ENCODE results near the gene WASL.
"Not testable (repeated sequence)": the region's sequence is repeated elsewhere in the genome, so short reads cannot be mapped to it uniquely, and the experiment has no call there.

WASL gene

GRCh38 chr7:123656544-123657303, 92.1 kb downstream of the WASL start:
- no peak for ATAC-seq

GRCh38 chr7:123655614-123656013, 93.2 kb downstream of the WASL start, which contains the start of gene LMOD2:
LMOD2 (plus strand) TSS chr7:123655866; CDS start chr7:123655964, 98 bp downstream.
- no peak for ATAC-seq

- no peak for ATAC-seq
These were observed 95.6 kb downstream of the WASL start for GRCh38 chr7:123653162-123653561.

- ATAC-seq: no peak
These were observed 96.4 kb downstream of the WASL start for GRCh38 chr7:123652406-123652805.

GRCh38 chr7:123650595-123650994, 98.2 kb downstream of the WASL start:
- ATAC-seq: no peak

- no peak for ATAC-seq
These were observed 98.8 kb downstream of the WASL start for GRCh38 chr7:123649964-123650363.

GRCh38 chr7:123647106-123647730, 101.6 kb downstream of the WASL start:
- no peak for ATAC-seq

GRCh38 chr7:123645516-123645915, 103.3 kb downstream of the WASL start:
- no peak for ATAC-seq

GRCh38 chr7:123643495-123644441, 105.0 kb downstream of the WASL start:
- ATAC-seq: no peak

- no peak for ATAC-seq
These were observed 106.9 kb downstream of the WASL start for GRCh38 chr7:123641901-123642300.

GRCh38 chr7:123640583-123640982, 108.2 kb downstream of the WASL start:
- ATAC-seq: no peak

GRCh38 chr7:123639631-123640030, 109.2 kb downstream of the WASL start:
- no peak for ATAC-seq

- no peak for ATAC-seq
These were observed 110.9 kb downstream of the WASL start for GRCh38 chr7:123637878-123638277.

- ATAC-seq: no peak
These were observed 111.6 kb downstream of the WASL start for GRCh38 chr7:123637203-123637602.

GRCh38 chr7:123635551-123636359, 113.0 kb downstream of the WASL start:
- no peak for ATAC-seq

- not testable (repeated sequence) for ATAC-seq
These were observed 114.7 kb downstream of the WASL start for GRCh38 chr7:123634011-123634573.

- ATAC-seq: no peak
These were observed 115.2 kb downstream of the WASL start for GRCh38 chr7:123633553-123633952.

- no peak for ATAC-seq
These were observed 116.0 kb downstream of the WASL start for GRCh38 chr7:123632808-123633207.

All from activated CD4-positive, CD25-positive, alpha-beta regulatory T cell treated with anti-CD3 and anti-CD28 coated beads, Interleukin-2, amount 50 U/mL, for 24 hours (primary cell).